K562 (cell line): ENCODE measurements around the gene CD300LB.

ENCODE experiments used
- CTCF ChIP-seq, 3 experiments: IDR thresholded peaks in 2 of 3; conservative IDR thresholded peaks in 1 of 3; 2 replicates each; pipeline ENCODE4 v1.5.1; 2011 to 2012; ENCODE audit warnings: low read length in 3 of 3, mild to moderate bottlenecking in 3 of 3, control low read depth in 2 of 3, improper control_type of control experiment in 1 of 3, inconsistent platforms in 1 of 3, low read depth in 1 of 3, mixed read lengths in 1 of 3, moderate library complexity in 1 of 3; ENCODE audit not compliant: insufficient read depth in 2 of 3
- EZH2 ChIP-seq: IDR thresholded peaks from 2 replicates; pipeline ENCODE4 v1.6.1; 2012; ENCODE audit warnings: low read depth, mild to moderate bottlenecking, inconsistent platforms, low read length, borderline replicate concordance
- GTF2F1 ChIP-seq: IDR thresholded peaks from 2 replicates; pipeline ENCODE4 v1.6.1; 2011; ENCODE audit warnings: low read depth, low read length, improper control_type of control experiment
- HDGF ChIP-seq: fragments of 450-650 bp; IDR thresholded peaks from 2 replicates; pipeline ENCODE4 v1.6.1; 2016
- HOXB6 ChIP-seq: fragments of 250-450 bp; sonication (Bioruptor Pico); IDR thresholded peaks from 2 replicates; pipeline ENCODE4 v1.5.1; 2022; ENCODE audit warnings: mild to moderate bottlenecking, borderline replicate concordance
- MLX ChIP-seq, 2 experiments: fragments of 450-650 bp in 1 of 2; sonication (generic) in 1 of 2; formaldehyde crosslinking; conservative IDR thresholded peaks; 2 replicates each; pipeline versions ENCODE4 v1.4.0 to v1.8.1; 2020 to 2022; ENCODE audit warnings: mild to moderate bottlenecking in 1 of 2, missing genetic modification reagents in 1 of 2
- POLR2A ChIP-seq: fragments of 450-650 bp; conservative IDR thresholded peaks from 2 replicates; pipeline ENCODE4 v1.6.1; 2016
- RFX5 ChIP-seq: IDR thresholded peaks from 2 replicates; pipeline ENCODE4 v1.6.1; 2011; ENCODE audit warnings: low read depth, mild to moderate bottlenecking, improper control_type of control experiment, low read length
- SMARCA5 ChIP-seq: fragments of 450-650 bp; IDR thresholded peaks from 2 replicates; pipeline ENCODE4 v1.6.1; 2016
- SMC3 ChIP-seq: conservative IDR thresholded peaks from 2 replicates; pipeline ENCODE4 v1.6.1; 2011; ENCODE audit warnings: low read depth, low read length, improper control_type of control experiment; ENCODE audit not compliant: insufficient read depth
- ZBTB34 ChIP-seq: fragments of 250-450 bp; sonication (Bioruptor Pico); IDR thresholded peaks from 2 replicates; pipeline ENCODE4 v1.8.0; 2021; ENCODE audit warnings: mild to moderate bottlenecking, moderate library complexity
- ZC3H4 ChIP-seq: sonication (generic); formaldehyde crosslinking; IDR thresholded peaks from 2 replicates; pipeline ENCODE4 v1.9.0; 2021; ENCODE audit warnings: missing genetic modification reagents, borderline replicate concordance
- ZNF274 ChIP-seq: IDR thresholded peaks from 2 replicates; pipeline ENCODE4 v1.6.1; 2011; ENCODE audit warnings: low read depth, mild to moderate bottlenecking, low read length, moderate library complexity, borderline replicate concordance
- ZNF589 ChIP-seq: fragments of 200-800 bp; sonication (Bioruptor generic); IDR thresholded peaks from 2 replicates; pipeline ENCODE4 v1.6.1; 2016; ENCODE audit warnings: low read depth, missing genetic modification characterization, missing compliant biosample characterization

GRCh38 chr17:74481621-74482020 is 49.7 kb downstream of the CD300LB start:
- TF ChIP-seq ZC3H4 (CRISPR knock-in tag): no peak
- no peak for TF ChIP-seq SMC3
- no peak for TF ChIP-seq RFX5
- no peak for TF ChIP-seq EZH2
- TF ChIP-seq ZBTB34 (CRISPR knock-in tag): no peak
- no peak for TF ChIP-seq CTCF (IDR thresholded peaks at IDR 0.05 in 2 of 3, conservative IDR thresholded peaks at IDR 0.05 in 1 of 3; ENCODE audit: insufficient read depth in 2 of 3, low read depth in 1 of 3, low read length in 3 of 3)
- TF ChIP-seq HDGF: no peak
- TF ChIP-seq SMARCA5: no peak
- TF ChIP-seq GTF2F1: no peak
- TF ChIP-seq HOXB6: no peak
- TF ChIP-seq ZNF589 (CRISPR knock-in tag): no peak
- no peak for TF ChIP-seq ZNF274
- TF ChIP-seq POLR2A: no peak
- TF ChIP-seq MLX (CRISPR knock-in tag; conservative IDR thresholded peaks at IDR 0.05): no peak
